Activated CD4-positive, alpha-beta T cell treated with anti-CD3 and anti-CD28 coated beads, Interleukin-2, amount 10 ng/mL, durations not matched to agents 7 days and 5 days (primary cell): ENCODE measurements around the gene ME1. TPM values are rescaled to one million over a fixed set of nuclear protein-coding genes. Genes with fewer than 3 reads are reported as not detected.
"Not testable (repeated sequence)": the region's sequence is repeated elsewhere in the genome, so short reads cannot be mapped to it uniquely, and the experiment has no call there.

Source experiments
- CTCF ChIA-PET: fragments of 350-600 bp; sonication (Branson Sonifier 250); formaldehyde crosslinking; loops from one replicate; lab custom pipeline; 2021; ENCODE audit warnings: antibody characterized with exemption; lab: Charles Lee
- POLR2A ChIA-PET: fragments of 350-600 bp; sonication (Branson Sonifier 250); formaldehyde crosslinking; loops from one replicate; lab custom pipeline; 2021; ENCODE audit warnings: antibody characterized with exemption; lab: Charles Lee
- DNase-seq: peaks from one replicate; pipeline ENCODE4 v3.0.0-alpha.2; 2020
- H3K27ac Mint-ChIP-seq: one replicate; pipeline ENCODE4 v1.8.0; 2021; ENCODE audit warnings: mild to moderate bottlenecking, moderate library complexity, mixed read lengths
- H3K27me3 Mint-ChIP-seq: one replicate; pipeline ENCODE4 v1.8.0; 2021; ENCODE audit warnings: mixed read lengths
- H3K36me3 Mint-ChIP-seq: one replicate; pipeline ENCODE4 v1.8.0; 2021; ENCODE audit warnings: low read depth, mixed read lengths
- H3K4me1 Mint-ChIP-seq: one replicate; pipeline ENCODE4 v1.8.0; 2021; ENCODE audit warnings: mixed read lengths
- H3K4me3 Mint-ChIP-seq: one replicate; pipeline ENCODE4 v1.8.0; 2021; ENCODE audit warnings: mild to moderate bottlenecking, moderate library complexity, mixed read lengths
- H3K9me3 Mint-ChIP-seq: one replicate; pipeline ENCODE4 v1.8.0; 2021; ENCODE audit warnings: mixed read lengths
- total RNA-seq, 2 experiments: library from RNA; stranded (reverse); gene quantifications; one replicate each; pipeline ENCODE4 v1.2.3, GENCODE V29; 2021

The ME1 gene
- total RNA-seq, 2 experiments from 2014 or later = not detected

- Mint-ChIP-seq H3K27ac (no peak overlapping the region), H3K4me1 (peaks cover 2% of the 10 kb centered on the region), H3K4me3 (no peak overlapping the region), H3K36me3 (no peaks in the 10 kb centered on the region), H3K9me3 (no peaks in the 10 kb centered on the region), H3K27me3 (peaks cover 12% of the 10 kb centered on the region)
- no peak for DNase-seq
- ChIA-PET POLR2A (no interaction called here), CTCF (no interaction called here)
These were observed 120.8 kb downstream of the ME1 start for GRCh38 chr6:83310046-83310445.

GRCh38 chr6:83309344-83309743 is 121.5 kb downstream of the ME1 start:
- Mint-ChIP-seq H3K36me3 (no peaks in the 10 kb centered on the region), H3K4me3 (no peak overlapping the region), H3K27me3 (peaks cover 10% of the 10 kb centered on the region), H3K9me3 (no peaks in the 10 kb centered on the region), H3K27ac (no peak overlapping the region), H3K4me1 (no peaks in the 10 kb centered on the region)
- CTCF ChIA-PET = no interaction called here
- no peak for DNase-seq
- POLR2A ChIA-PET = no interaction called here

DNA sequence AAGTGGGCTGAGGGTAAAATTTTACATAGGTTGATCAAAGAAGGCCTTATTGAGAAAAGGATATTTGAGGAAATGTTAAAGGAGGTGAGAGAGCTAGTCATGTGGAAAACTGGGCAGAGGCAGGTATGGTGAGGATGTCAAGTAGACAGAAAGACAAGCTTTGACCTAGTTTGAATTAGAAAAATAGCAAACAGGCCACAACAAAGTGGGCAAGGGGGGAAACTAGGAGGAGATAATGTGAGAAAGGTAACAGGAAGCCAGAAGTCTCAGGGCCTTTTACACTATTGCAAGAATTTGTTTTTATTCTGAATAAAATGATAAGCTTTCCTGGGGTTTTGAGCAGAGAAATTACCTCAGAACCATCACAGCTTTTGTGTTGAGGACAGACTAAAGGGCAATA is 122.0 kb downstream of the ME1 start:
- Mint-ChIP-seq H3K4me1 (no peaks in the 10 kb centered on the region), H3K9me3 (no peaks in the 10 kb centered on the region), H3K27ac (no peak overlapping the region), H3K27me3 (peaks cover 10% of the 10 kb centered on the region), H3K4me3 (no peak overlapping the region), H3K36me3 (no peaks in the 10 kb centered on the region)
- POLR2A ChIA-PET = no interaction called here
- no peak for DNase-seq
- CTCF ChIA-PET = no interaction called here

GRCh38 chr6:83307849-83308248 is 123.0 kb downstream of the ME1 start:
- no peak overlapping the region for H3K4me3 Mint-ChIP-seq
- no peaks in the 10 kb centered on the region for H3K9me3 Mint-ChIP-seq
- DNase-seq = no peak
- H3K27me3 Mint-ChIP-seq = peaks cover 11% of the 10 kb centered on the region
- CTCF ChIA-PET = no interaction called here
- H3K4me1 Mint-ChIP-seq = no peaks in the 10 kb centered on the region
- no peaks in the 10 kb centered on the region for H3K36me3 Mint-ChIP-seq
- H3K27ac Mint-ChIP-seq = no peak overlapping the region
- POLR2A ChIA-PET = no interaction called here

GRCh38 chr6:83303426-83303825 is 127.4 kb downstream of the ME1 start:
- POLR2A ChIA-PET = no interaction called here

DNA sequence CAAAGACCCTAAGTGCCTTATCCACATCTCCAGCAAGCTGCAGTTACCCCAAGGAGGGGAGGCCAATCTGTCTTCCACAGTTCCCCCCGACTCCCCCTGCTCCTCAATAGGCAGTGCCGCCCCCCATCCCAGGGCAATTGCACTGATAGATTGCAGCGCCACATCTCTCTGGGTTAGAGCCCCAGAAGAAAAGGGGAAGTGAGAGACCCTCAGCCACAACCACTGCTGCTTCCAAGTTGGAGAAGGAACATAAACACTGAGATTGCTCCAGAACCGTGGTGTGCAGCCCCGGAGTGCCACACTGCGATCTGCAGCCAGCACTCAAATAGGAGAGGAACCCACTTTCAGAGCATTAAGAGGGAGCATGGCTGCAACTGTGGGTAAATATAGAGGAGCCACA is 136.2 kb downstream of the ME1 start:
- Mint-ChIP-seq H3K27me3 (peaks cover 15% of the 10 kb centered on the region), H3K4me3 (no peak overlapping the region), H3K9me3 (peaks cover 2% of the 10 kb centered on the region), H3K4me1 (peaks cover 6% of the 10 kb centered on the region), H3K36me3 (no peaks in the 10 kb centered on the region), H3K27ac (no peak overlapping the region)
- POLR2A ChIA-PET = no interaction called here
- CTCF ChIA-PET = no interaction called here
- no peak for DNase-seq

More at GRCh38 chr6:83303426-83303825, 127.4 kb downstream of the ME1 start:
- peaks cover 7% of the 10 kb centered on the region for H3K27me3 Mint-ChIP-seq
- H3K4me1 Mint-ChIP-seq = no peaks in the 10 kb centered on the region
- CTCF ChIA-PET = no interaction called here
- no peak for DNase-seq
- H3K27ac Mint-ChIP-seq = no peak overlapping the region
- H3K36me3 Mint-ChIP-seq = no peaks in the 10 kb centered on the region
- no peaks in the 10 kb centered on the region for H3K9me3 Mint-ChIP-seq
- H3K4me3 Mint-ChIP-seq = no peak overlapping the region

GRCh38 chr6:83292900-83293843 is 137.7 kb downstream of the ME1 start:
- CTCF ChIA-PET = interaction anchor here (0.6 kb wide), 1 partner anchor 73 kb away, joined by 3 read pairs; no protein-coding TSS in a partner anchor
- Mint-ChIP-seq H3K4me3 (no peak overlapping the region), H3K27me3 (peaks cover 15% of the 10 kb centered on the region), H3K36me3 (no peaks in the 10 kb centered on the region), H3K4me1 (peaks cover 6% of the 10 kb centered on the region), H3K9me3 (peaks cover 2% of the 10 kb centered on the region), H3K27ac (no peak overlapping the region)
- DNase-seq = no peak
- POLR2A ChIA-PET = no interaction called here

GRCh38 chr6:83287298-83287697 is 143.6 kb downstream of the ME1 start:
- POLR2A ChIA-PET, H3K27ac Mint-ChIP-seq, H3K9me3 Mint-ChIP-seq, CTCF ChIA-PET, H3K4me3 Mint-ChIP-seq, H3K4me1 Mint-ChIP-seq, DNase-seq, H3K36me3 Mint-ChIP-seq: not testable (repeated sequence)
- H3K27me3 Mint-ChIP-seq = peaks cover 15% of the 10 kb centered on the region

- no peak overlapping the region for H3K27ac Mint-ChIP-seq
- no peak overlapping the region for H3K4me3 Mint-ChIP-seq
- DNase-seq = no peak
- H3K4me1 Mint-ChIP-seq = no peaks in the 10 kb centered on the region
- peaks cover 10% of the 10 kb centered on the region for H3K27me3 Mint-ChIP-seq
- H3K9me3 Mint-ChIP-seq = no peaks in the 10 kb centered on the region
- H3K36me3 Mint-ChIP-seq = no peaks in the 10 kb centered on the region
- POLR2A ChIA-PET = no interaction called here
- CTCF ChIA-PET = no interaction called here
These were observed 144.9 kb downstream of the ME1 start for GRCh38 chr6:83285917-83286316.

DNA sequence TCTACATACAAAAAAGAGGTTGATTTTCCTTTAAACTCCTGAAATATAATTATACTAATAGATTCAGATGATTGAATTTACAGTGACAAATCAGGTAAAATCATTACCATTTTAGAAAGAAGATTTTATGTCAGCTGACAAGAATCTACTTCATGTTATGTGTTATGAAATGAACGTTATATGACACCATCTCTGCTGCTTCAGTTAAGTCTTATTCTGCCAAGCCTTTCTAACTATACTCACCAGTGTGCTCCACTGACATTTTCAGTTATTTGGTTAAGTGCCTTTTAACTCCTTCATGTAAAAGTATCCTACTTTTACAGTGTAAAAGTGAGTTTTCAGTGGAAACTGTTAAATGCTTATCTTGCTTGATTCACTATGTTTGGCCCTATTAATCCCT is 157.3 kb downstream of the ME1 start:
- H3K4me1 Mint-ChIP-seq = no peaks in the 10 kb centered on the region
- H3K4me3 Mint-ChIP-seq = no peak overlapping the region
- H3K36me3 Mint-ChIP-seq = no peaks in the 10 kb centered on the region
- H3K9me3 Mint-ChIP-seq = no peaks in the 10 kb centered on the region
- no peak for DNase-seq
- H3K27ac Mint-ChIP-seq = no peak overlapping the region
- ChIA-PET CTCF (no interaction called here), POLR2A (no interaction called here)
- H3K27me3 Mint-ChIP-seq = peaks cover 8% of the 10 kb centered on the region

- Mint-ChIP-seq H3K36me3 (no peaks in the 10 kb centered on the region), H3K9me3 (no peaks in the 10 kb centered on the region), H3K4me1 (no peaks in the 10 kb centered on the region), H3K27me3 (peaks cover 8% of the 10 kb centered on the region), H3K4me3 (no peak overlapping the region), H3K27ac (no peak overlapping the region)
- ChIA-PET CTCF (no interaction called here), POLR2A (no interaction called here)
- no peak for DNase-seq
These were observed 159.7 kb downstream of the ME1 start for GRCh38 chr6:83270971-83271719.

DNA sequence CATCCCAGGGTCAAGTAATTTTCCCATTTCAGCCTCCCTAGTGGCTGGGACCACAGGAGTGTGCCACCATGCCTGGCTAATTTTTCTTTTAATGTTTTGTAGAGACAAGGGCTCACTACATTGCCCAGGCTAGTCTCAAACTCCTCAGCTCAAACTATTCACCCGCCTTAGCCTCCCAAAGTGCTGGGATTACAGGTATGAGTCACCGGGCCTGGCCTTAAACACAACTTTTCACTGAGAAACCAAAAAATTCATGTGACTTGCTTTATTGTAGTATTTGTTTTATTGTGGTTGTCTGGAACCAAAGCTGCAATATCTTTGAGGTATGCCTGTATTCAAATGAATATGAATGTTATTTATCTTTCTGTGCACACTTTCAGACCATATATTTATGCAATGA is 165.5 kb downstream of the ME1 start:
- Mint-ChIP-seq H3K4me3 (no peak overlapping the region), H3K4me1 (no peaks in the 10 kb centered on the region), H3K27me3 (peaks cover 4% of the 10 kb centered on the region), H3K36me3 (no peaks in the 10 kb centered on the region), H3K27ac (no peak overlapping the region), H3K9me3 (no peaks in the 10 kb centered on the region)
- no peak for DNase-seq
- POLR2A ChIA-PET = no interaction called here
- CTCF ChIA-PET = no interaction called here

GRCh38 chr6:83260577-83260976 is 170.3 kb downstream of the ME1 start:
- Mint-ChIP-seq H3K27me3 (peaks cover 7% of the 10 kb centered on the region), H3K27ac (no peak overlapping the region), H3K4me3 (no peak overlapping the region), H3K4me1 (no peaks in the 10 kb centered on the region), H3K36me3 (no peaks in the 10 kb centered on the region), H3K9me3 (no peaks in the 10 kb centered on the region)
- POLR2A ChIA-PET = no interaction called here
- DNase-seq = no peak
- CTCF ChIA-PET = no interaction called here
